K562 (cell line): ENCODE results near the gene GPR176. TPM values are rescaled to one million over a fixed set of nuclear protein-coding genes. Genes with fewer than 3 reads are reported as not detected.

Experiments used
- ATAC-seq: fragments of 200-7000 bp; cut with Tn5 transposase; 3 replicates; pipeline ENCODE4 v1.9.1; 2020; ENCODE audit warnings: moderate library complexity
- BruUV-seq: library from RNA; stranded (reverse); fragments of 400-500 nt; replicated peaks from 2 replicates; lab custom pipeline; 2021; lab: Mats Ljungman, UMichigan
- CTCF ChIA-PET: fragments of 300-600 bp; formaldehyde crosslinking; extraction: SDS; loops from one replicate; lab custom pipeline; 2021; ENCODE audit warnings: low intra/inter-chr PET ratio; lab: Yijun Ruan, JAX
- POLR2A ChIA-PET: fragments of 300-600, 350-650 bp; sonication (Branson Sonifier 250); formaldehyde crosslinking; extraction: SDS; loops from one replicate; lab custom pipeline; 2021; ENCODE audit warnings: antibody characterized with exemption, inconsistent platforms; lab: Yijun Ruan, JAX
- DNase-seq, 4 experiments: peaks; one replicate each; pipeline versions ENCODE4 v3.0.0 to v3.0.0-alpha.2; 2011 to 2018; ENCODE audit warnings: low spot score in 3 of 4, mixed read lengths in 3 of 4; ENCODE audit errors: extremely low read depth in 1 of 4
- FAIRE-seq: peaks from 2 replicates; lab custom pipeline; 2011; peaks lifted over from hg19 to GRCh38; lab: Jason Lieb, UNC
- H2AFZ ChIP-seq: 2 replicates; pipeline ENCODE4 v1.6.0; 2011; ENCODE audit warnings: low read depth, low read length, control low read depth, inconsistent platforms
- H3K27ac ChIP-seq: fragments of 200-600 bp; 3 replicates; pipeline ENCODE4 v1.8.0; 2011; ENCODE audit warnings: low read depth, mild to moderate bottlenecking, control low read depth, inconsistent platforms, low read length, moderate library complexity, mixed read lengths; ENCODE audit errors: extremely low read depth
- H3K27me3 ChIP-seq, 2 experiments: fragments of 300-600 bp in 1 of 2; 2 replicates in 1 of 2; 3 replicates in 1 of 2; pipeline versions ENCODE4 v1.6.0 to v1.8.0; 2011; ENCODE audit warnings: inconsistent platforms in 2 of 2, low read length in 2 of 2, mild to moderate bottlenecking in 1 of 2, mixed read lengths in 1 of 2, moderate library complexity in 1 of 2; ENCODE audit not compliant: control insufficient read depth in 2 of 2, insufficient read depth in 2 of 2
- H3K36me3 ChIP-seq: fragments of 300-600 bp; 3 replicates; pipeline ENCODE4 v1.8.0; 2011; ENCODE audit warnings: mild to moderate bottlenecking, low read length, inconsistent platforms; ENCODE audit not compliant: control insufficient read depth, insufficient read depth
- H3K4me1 ChIP-seq, 2 experiments: fragments of 200-600 bp in 1 of 2; replicated peaks in 1 of 2; 2 replicates in 1 of 2; 3 replicates in 1 of 2; pipeline versions ENCODE4 v1.5.1 to v1.8.0; 2011; ENCODE audit warnings: inconsistent platforms in 2 of 2, low read length in 2 of 2, mild to moderate bottlenecking in 1 of 2, mixed read lengths in 1 of 2, moderate library complexity in 1 of 2; ENCODE audit not compliant: control insufficient read depth in 2 of 2, insufficient read depth in 2 of 2
- H3K4me2 ChIP-seq: 2 replicates; pipeline ENCODE4 v1.6.1; 2011; ENCODE audit warnings: low read length, control low read depth, inconsistent platforms, mixed read lengths; ENCODE audit not compliant: insufficient read depth
- H3K4me3 ChIP-seq: fragments of 200-600 bp; sonication (generic), shearing (Covaris generic); 2 replicates; pipeline ENCODE4 v1.5.1; 2016; ENCODE audit warnings: control low read depth, inconsistent platforms
- H3K79me2 ChIP-seq: fragments of 200-600 bp; 3 replicates; pipeline ENCODE4 v1.8.0; 2011; ENCODE audit warnings: low read length, inconsistent platforms; ENCODE audit not compliant: control insufficient read depth, insufficient read depth
- H3K9ac ChIP-seq, 2 experiments: 2 replicates each; pipeline versions ENCODE4 v1.6.0 to v1.6.1; 2011; ENCODE audit warnings: low read depth in 2 of 2, low read length in 2 of 2, control low read depth in 1 of 2, inconsistent platforms in 1 of 2, mild to moderate bottlenecking in 1 of 2, mixed read lengths in 1 of 2; ENCODE audit not compliant: insufficient read depth in 1 of 2
- H3K9me1 ChIP-seq: one replicate; pipeline ENCODE4 v1.6.0; 2011; ENCODE audit warnings: inconsistent platforms, mild to moderate bottlenecking, low read length, moderate library complexity; ENCODE audit not compliant: control insufficient read depth, insufficient read depth
- H3K9me3 ChIP-seq: replicated peaks from 2 replicates; pipeline ENCODE4 v1.5.1; 2011; ENCODE audit warnings: low read depth, low read length, inconsistent platforms; ENCODE audit not compliant: control insufficient read depth, insufficient read depth
- H4K20me1 ChIP-seq: replicated peaks from 2 replicates; pipeline ENCODE4 v1.6.1; 2011; ENCODE audit warnings: low read length, inconsistent platforms, mixed read lengths; ENCODE audit not compliant: control insufficient read depth, insufficient read depth
- ARID3B ChIP-seq: fragments of 250-450 bp; sonication (Bioruptor Pico); IDR thresholded peaks from 2 replicates; pipeline ENCODE4 v1.4.0; 2020; ENCODE audit warnings: borderline replicate concordance
- ARID4B ChIP-seq: sonication (generic); formaldehyde crosslinking; IDR thresholded peaks from 2 replicates; pipeline ENCODE4 v1.8.0; 2022; ENCODE audit warnings: mild to moderate bottlenecking, missing genetic modification reagents
- BRF2 ChIP-seq: IDR thresholded peaks from 3 replicates; pipeline ENCODE4 v1.6.1; 2011; ENCODE audit warnings: borderline replicate concordance, mild to moderate bottlenecking; ENCODE audit not compliant: insufficient read length, insufficient read depth
- CHD2 ChIP-seq: IDR thresholded peaks from 2 replicates; pipeline ENCODE4 v1.6.1; 2011; ENCODE audit warnings: low read depth, low read length
- CREB1 ChIP-seq, 2 experiments: sonication (generic) in 1 of 2; formaldehyde crosslinking in 1 of 2; IDR thresholded peaks; 2 replicates each; pipeline versions ENCODE4 v1.6.1 to v1.8.0; 2012 to 2022; ENCODE audit warnings: inconsistent platforms in 1 of 2, mild to moderate bottlenecking in 1 of 2, missing genetic modification reagents in 1 of 2, moderate library complexity in 1 of 2
- MECOM ChIP-seq: fragments of 250-450 bp; sonication (Bioruptor Pico); IDR thresholded peaks from 2 replicates; pipeline ENCODE4 v1.8.0; 2022; ENCODE audit warnings: inconsistent platforms
- SIRT6 ChIP-seq: IDR thresholded peaks from one replicate; pipeline ENCODE4 v1.6.1; 2012; ENCODE audit warnings: low read depth, mild to moderate bottlenecking, control low read depth, inconsistent platforms, low read length, moderate library complexity
- ZNF408 ChIP-seq: fragments of 250-450 bp; sonication (Bioruptor Pico); IDR thresholded peaks from 2 replicates; pipeline ENCODE4 v1.4.0; 2020; ENCODE audit warnings: low read depth, mild to moderate bottlenecking, moderate library complexity
- ZNF57 ChIP-seq: fragments of 450-650 bp; formaldehyde crosslinking; IDR thresholded peaks from 2 replicates; pipeline ENCODE4 v1.4.0; 2020; ENCODE audit warnings: mild to moderate bottlenecking, moderate library complexity
- WGBS: fragments of 100-300 bp; shearing (Covaris generic); methylation state at CpG from one replicate; pipeline ENCODE4 v1.1.6; 2016; ENCODE audit warnings: low coverage, mixed read lengths; ENCODE audit not compliant: insufficient coverage; ENCODE audit errors: missing lambda C conversion rate; 5-methylcytosine and 5-hydroxymethylcytosine counted together
- in situ Hi-C: fragments of 300-500 bp; cut with MboI; formaldehyde crosslinking; loops from 4 replicates; pipeline ENCODE4 v1.15.0; 2018; ENCODE audit warnings: inconsistent platforms, mixed read lengths
- intact Hi-C: fragments of 100-400 bp; cut with micrococcal nuclease; formaldehyde crosslinking; loops from 2 replicates; pipeline ENCODE4 v1.14.2; 2022
- polyA plus RNA-seq, 8 experiments: library from polyadenylated mRNA; depleted of rRNA in 4 of 8; stranded (reverse) in 5 of 8; unstranded in 3 of 8; fragments of >200 nt; fragmentation: Nextera tagmentation in 2 of 8; fragmentation: Illumina TruSeq in 1 of 8; extraction: Ambion mirVana in 2 of 8; extraction: Trizol in 1 of 8; gene quantifications; 2 replicates each; pipeline versions ENCODE4 v1.2.1 to v1.2.3, GENCODE V29; 2011 to 2014; ENCODE audit warnings: inconsistent platforms in 1 of 8, missing spikeins in 1 of 8
- total RNA-seq, 7 experiments: library from RNA; depleted of rRNA in 6 of 7; stranded (reverse); fragments of >200 nt in 6 of 7; fragmentation: Illumina TruSeq in 2 of 7; extraction: Trizol in 2 of 7; gene quantifications; 2 replicates each; pipeline versions ENCODE4 v1.2.1 to v1.2.3, GENCODE V29; 2011 to 2021; ENCODE audit warnings: low replicate concordance in 1 of 7

Gene GPR176
- total and polyA plus RNA-seq, 9 of the 15 experiments (the other 6 are each of a cell fraction or from before 2014, with no cell fraction given) = 0.03 to 1.2 (median 0.76) TPM

GRCh38 chr15:39833515-39833981 is 86.5 kb downstream of the GPR176 start (continued):
- TF ChIP-seq MECOM (CRISPR knock-in tag) (no peak), ARID4B (CRISPR knock-in tag) (no peak), SIRT6 (no peak), CHD2 (no peak), ZNF57 (CRISPR knock-in tag) (no peak)

GRCh38 chr15:39830166-39830565 is 89.9 kb downstream of the GPR176 start:
- Histone ChIP-seq H3K79me2 (no peaks in the 10 kb centered on the region), H3K9me3 (no peaks in the 10 kb centered on the region), H3K4me1 (no peaks in the 10 kb centered on the region), H4K20me1 (no peaks in the 10 kb centered on the region), H3K27me3 (peaks cover 9 to 17% of the 10 kb centered on the region in 2 experiments; a peak in 3 of 5 replicates), H2AFZ (no peak overlapping the region), H3K9ac (no peak overlapping the region), H3K9me1 (no peaks in the 10 kb centered on the region), H3K36me3 (no peaks in the 10 kb centered on the region), H3K4me3 (no peak overlapping the region), H3K27ac (no peak overlapping the region), H3K4me2 (no peak overlapping the region)
- in situ Hi-C loops (no loop called here), intact Hi-C loops (no loop called here)
- CTCF ChIA-PET = interaction anchor here (0.6 kb wide), 1 partner anchor 117 kb away, joined by 3 read pairs; no protein-coding TSS in a partner anchor
- POLR2A ChIA-PET = no interaction called here
- BruUV-seq = no TSS peak
- TF ChIP-seq BRF2 (no peak), ZNF408 (CRISPR knock-in tag) (no peak), ARID3B (CRISPR knock-in tag) (no peak), CREB1 (IDR thresholded peaks at IDR 0.05) (no peak), CREB1 (CRISPR knock-in tag; IDR thresholded peaks at IDR 0.05) (no peak)
- ATAC-seq (no peak), FAIRE-seq (no peak), DNase-seq (no peak)
- WGBS = 0% methylated on average over 1 of the region's 1 CpG
